Upper lobe of right lung (tissue), 1 donor: ENCODE data around the gene CLPTM1. TPM values are rescaled to one million over a fixed set of nuclear protein-coding genes. Genes with fewer than 3 reads are reported as not detected.

ENCODE experiments used
- ATAC-seq: fragments of 200-7000 bp; cut with Tn5 transposase; one replicate; pipeline ENCODE4 v1.9.1; 2020; ENCODE audit warnings: mild to moderate bottlenecking, moderate library complexity
- DNase-seq: peaks from one replicate; pipeline ENCODE4 v3.0.0-alpha.2; 2020
- H3K27ac ChIP-seq: fragments of 200-600 bp; one replicate; pipeline ENCODE4 v1.8.0; 2022
- H3K27me3 ChIP-seq: fragments of 200-600 bp; one replicate; pipeline ENCODE4 v1.8.0; 2022; ENCODE audit warnings: mild to moderate bottlenecking
- H3K36me3 ChIP-seq: fragments of 200-600 bp; one replicate; pipeline ENCODE4 v1.8.0; 2022
- H3K4me1 ChIP-seq: fragments of 200-600 bp; one replicate; pipeline ENCODE4 v1.8.0; 2022
- H3K4me3 ChIP-seq: fragments of 200-600 bp; one replicate; pipeline ENCODE4 v1.8.0; 2022; ENCODE audit warnings: mild to moderate bottlenecking
- H3K9me3 ChIP-seq: fragments of 200-600 bp; one replicate; pipeline ENCODE4 v1.8.0; 2022
- CTCF ChIP-seq: fragments of 200-600 bp; IDR thresholded peaks from one replicate; pipeline ENCODE4 v1.8.0; 2022; ENCODE audit warnings: antibody characterized with exemption
- intact Hi-C: fragments of 100-400 bp; cut with DNase I; formaldehyde crosslinking; loops from one replicate; pipeline ENCODE4 v1.11.0; 2022
- total RNA-seq: library from RNA; stranded (reverse); fragmentation: NEBNext Ultra II Directional; extraction: Animal tissue kit (Norgen Biotek cat#: 25700); gene quantifications from one replicate; pipeline ENCODE4 v1.2.1, GENCODE V29; 2021
- donor health status: DM: no; HTN: yes; CAD: no; lungs with severe emphysema.

The CLPTM1 gene
- total RNA-seq, 1 donor from 2014 or later = 103 TPM

- Histone ChIP-seq H3K27ac (no peak overlapping the region), H3K36me3 (peaks cover 84% of the 10 kb centered on the region), H3K4me3 (no peak overlapping the region), H3K9me3 (no peaks in the 10 kb centered on the region), H3K27me3 (no peaks in the 10 kb centered on the region), H3K4me1 (no peaks in the 10 kb centered on the region)
- ATAC-seq = no peak
- no peak for DNase-seq
- intact Hi-C loops = no loop called here
- no peak for TF ChIP-seq CTCF
These were observed 33.1 kb downstream of the CLPTM1 start for GRCh38 chr19:44988273-44988672.

GRCh38 chr19:44988896-44989556 is 33.8 kb downstream of the CLPTM1 start:
- peak; percentile 63 for ATAC-seq
- H3K9me3 ChIP-seq = no peaks in the 10 kb centered on the region
- H3K4me3 ChIP-seq = no peak overlapping the region
- no peak overlapping the region for H3K27ac ChIP-seq
- peak; percentile 38 for TF ChIP-seq CTCF
- intact Hi-C loops = no loop called here
- no peaks in the 10 kb centered on the region for H3K27me3 ChIP-seq
- DNase-seq = peak; percentile 78
- H3K36me3 ChIP-seq = peaks cover 77% of the 10 kb centered on the region
- H3K4me1 ChIP-seq = no peaks in the 10 kb centered on the region

DNA sequence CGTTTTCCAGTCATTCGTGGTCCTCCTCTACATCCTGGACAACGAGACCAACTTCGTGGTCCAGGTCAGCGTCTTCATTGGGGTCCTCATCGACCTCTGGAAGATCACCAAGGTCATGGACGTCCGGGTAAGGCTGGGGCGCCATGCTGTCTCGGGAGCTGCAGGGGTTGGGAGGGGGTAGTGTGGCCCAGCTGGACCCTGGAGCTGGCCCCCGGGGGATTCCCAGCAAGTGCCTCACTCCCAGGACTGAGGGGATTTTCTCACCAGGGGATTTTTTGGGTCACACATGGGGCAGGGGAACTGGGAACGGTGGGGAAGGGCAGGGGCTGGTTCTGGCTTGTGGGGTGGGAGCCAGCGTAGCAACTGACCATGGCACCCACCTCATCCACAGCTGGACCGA is 35.3 kb downstream of the CLPTM1 start:
- Histone ChIP-seq H3K9me3 (no peaks in the 10 kb centered on the region), H3K27me3 (no peaks in the 10 kb centered on the region), H3K4me3 (no peak overlapping the region), H3K27ac (no peak overlapping the region), H3K36me3 (peaks cover 64% of the 10 kb centered on the region), H3K4me1 (no peaks in the 10 kb centered on the region)
- DNase-seq (no peak), ATAC-seq (no peak)
- intact Hi-C loops = no loop called here
- TF ChIP-seq CTCF = no peak

GRCh38 chr19:44990966-44991365 is 35.8 kb downstream of the CLPTM1 start:
- TF ChIP-seq CTCF = no peak
- peaks cover 60% of the 10 kb centered on the region for H3K36me3 ChIP-seq
- intact Hi-C loops = no loop called here
- ATAC-seq (no peak), DNase-seq (no peak)
- H3K27ac ChIP-seq = no peak overlapping the region
- H3K4me1 ChIP-seq = no peaks in the 10 kb centered on the region
- no peaks in the 10 kb centered on the region for H3K9me3 ChIP-seq
- no peak overlapping the region for H3K4me3 ChIP-seq
- H3K27me3 ChIP-seq = no peaks in the 10 kb centered on the region

DNA sequence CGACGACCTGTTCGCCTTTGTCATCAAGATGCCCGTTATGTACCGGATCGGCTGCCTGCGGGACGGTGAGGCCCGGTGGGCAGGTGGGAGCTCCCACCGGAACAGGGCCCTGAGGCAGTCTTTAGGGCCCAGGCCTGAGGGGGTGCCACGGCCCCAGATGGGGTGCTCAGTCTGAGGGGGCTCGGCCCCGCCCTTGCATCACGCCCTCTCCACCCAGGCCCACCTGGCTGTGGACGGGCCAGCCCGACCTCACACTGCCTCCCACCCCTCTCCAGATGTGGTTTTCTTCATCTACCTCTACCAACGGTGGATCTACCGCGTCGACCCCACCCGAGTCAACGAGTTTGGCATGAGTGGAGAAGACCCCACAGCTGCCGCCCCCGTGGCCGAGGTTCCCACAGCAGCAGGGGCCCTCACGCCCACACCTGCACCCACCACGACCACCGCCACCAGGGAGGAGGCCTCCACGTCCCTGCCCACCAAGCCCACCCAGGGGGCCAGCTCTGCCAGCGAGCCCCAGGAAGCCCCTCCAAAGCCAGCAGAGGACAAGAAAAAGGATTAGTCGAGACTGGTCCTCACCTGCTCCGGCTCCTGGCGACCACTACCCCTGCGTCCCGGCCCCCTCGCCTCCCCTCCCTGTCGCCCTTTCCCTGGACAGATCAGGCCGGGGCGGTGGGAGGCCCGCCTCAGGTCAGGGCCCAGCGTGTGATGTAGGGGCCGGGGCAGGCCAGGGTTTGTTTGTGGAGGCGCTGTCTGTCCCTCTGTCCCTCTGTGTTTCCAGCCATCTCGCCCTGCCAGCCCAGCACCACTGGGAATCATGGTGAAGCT is 37.4 kb downstream of the CLPTM1 start:
- DNase-seq (no peak), ATAC-seq (no peak)
- H3K9me3 ChIP-seq = no peaks in the 10 kb centered on the region
- H3K36me3 ChIP-seq = peaks cover 46% of the 10 kb centered on the region
- intact Hi-C loops = no loop called here
- no peak for TF ChIP-seq CTCF
- no peak overlapping the region for H3K27ac ChIP-seq
- no peaks in the 10 kb centered on the region for H3K27me3 ChIP-seq
- no peaks in the 10 kb centered on the region for H3K4me1 ChIP-seq
- no peak overlapping the region for H3K4me3 ChIP-seq
